Measurements from ENCODE around the gene DLG2. TPM values are rescaled to one million over a fixed set of nuclear protein-coding genes. Genes with fewer than 3 reads are reported as not detected.

The DLG2 gene
- total RNA-seq, 1 experiment from 2014 or later: 17.5 TPM

DNA sequence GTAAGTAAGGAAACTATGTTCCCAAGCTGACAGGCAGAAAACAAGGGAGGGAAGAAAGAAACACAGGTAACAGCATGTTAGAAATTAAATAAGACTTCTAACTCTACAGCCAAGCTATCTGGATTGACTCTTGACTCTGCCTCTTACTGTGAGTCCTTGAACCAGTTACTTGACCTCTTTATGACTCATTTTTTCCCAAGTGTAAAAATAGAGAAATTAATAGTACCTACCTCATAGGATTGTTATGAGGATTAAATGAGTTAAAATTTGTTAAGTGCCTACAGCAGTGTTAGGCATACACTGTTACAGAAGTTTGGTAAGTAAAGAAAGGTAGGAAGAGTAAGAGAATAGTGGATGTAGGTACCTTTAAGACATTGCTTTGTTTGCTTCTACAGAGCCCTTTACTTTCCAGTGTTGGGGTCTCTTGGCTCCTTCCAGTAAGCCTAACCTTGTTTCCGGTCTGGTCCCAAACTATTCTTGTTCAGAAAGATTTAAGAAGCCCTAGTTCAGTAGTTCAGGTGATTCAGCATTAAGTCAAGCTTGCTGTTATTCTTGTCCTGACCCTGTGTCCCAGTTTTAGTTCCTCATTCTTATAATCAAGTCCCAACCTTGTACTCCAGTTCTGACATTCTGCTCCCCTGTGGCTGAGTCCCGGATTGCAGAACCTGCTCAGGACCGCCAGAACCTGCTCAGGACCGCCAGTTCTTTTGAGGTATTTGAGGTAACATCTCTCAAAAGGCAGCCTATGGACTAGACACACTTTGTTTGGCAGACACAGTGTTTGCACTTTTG is 1377.6 kb downstream of the DLG2 start (continued):
- TF ChIP-seq, protein P1, sequence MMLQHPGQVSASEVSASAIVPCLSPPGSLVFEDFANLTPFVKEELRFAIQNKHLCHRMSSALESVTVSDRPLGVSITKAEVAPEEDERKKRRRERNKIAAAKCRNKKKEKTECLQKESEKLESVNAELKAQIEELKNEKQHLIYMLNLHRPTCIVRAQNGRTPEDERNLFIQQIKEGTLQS (CRISPR knock-in tag; conservative IDR thresholded peaks at IDR 0.05): no peak
- TF ChIP-seq, protein P2, sequence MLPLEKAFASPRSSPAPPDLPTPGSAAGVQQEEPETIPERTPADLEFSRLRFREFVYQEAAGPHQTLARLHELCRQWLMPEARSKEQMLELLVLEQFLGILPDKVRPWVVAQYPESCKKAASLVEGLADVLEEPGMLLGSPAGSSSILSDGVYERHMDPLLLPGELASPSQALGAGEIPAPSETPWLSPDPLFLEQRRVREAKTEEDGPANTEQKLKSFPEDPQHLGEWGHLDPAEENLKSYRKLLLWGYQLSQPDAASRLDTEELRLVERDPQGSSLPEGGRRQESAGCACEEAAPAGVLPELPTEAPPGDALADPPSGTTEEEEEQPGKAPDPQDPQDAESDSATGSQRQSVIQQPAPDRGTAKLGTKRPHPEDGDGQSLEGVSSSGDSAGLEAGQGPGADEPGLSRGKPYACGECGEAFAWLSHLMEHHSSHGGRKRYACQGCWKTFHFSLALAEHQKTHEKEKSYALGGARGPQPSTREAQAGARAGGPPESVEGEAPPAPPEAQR (CRISPR knock-in tag; IDR thresholded peaks at IDR 0.05): no peak
- TF ChIP-seq CREM (CRISPR knock-in tag; IDR thresholded peaks at IDR 0.05) (no peak), ZNF317 (CRISPR knock-in tag; IDR thresholded peaks at IDR 0.05; ENCODE audit: borderline replicate concordance, low read depth) (no peak), GRHL2 (CRISPR knock-in tag; IDR thresholded peaks at IDR 0.05; ENCODE audit: insufficient replicate concordance, severe bottlenecking) (no peak), ZNF512 (CRISPR knock-in tag; IDR thresholded peaks at IDR 0.05; ENCODE audit: borderline replicate concordance) (no peak)
- TF ChIP-seq, protein P3, sequence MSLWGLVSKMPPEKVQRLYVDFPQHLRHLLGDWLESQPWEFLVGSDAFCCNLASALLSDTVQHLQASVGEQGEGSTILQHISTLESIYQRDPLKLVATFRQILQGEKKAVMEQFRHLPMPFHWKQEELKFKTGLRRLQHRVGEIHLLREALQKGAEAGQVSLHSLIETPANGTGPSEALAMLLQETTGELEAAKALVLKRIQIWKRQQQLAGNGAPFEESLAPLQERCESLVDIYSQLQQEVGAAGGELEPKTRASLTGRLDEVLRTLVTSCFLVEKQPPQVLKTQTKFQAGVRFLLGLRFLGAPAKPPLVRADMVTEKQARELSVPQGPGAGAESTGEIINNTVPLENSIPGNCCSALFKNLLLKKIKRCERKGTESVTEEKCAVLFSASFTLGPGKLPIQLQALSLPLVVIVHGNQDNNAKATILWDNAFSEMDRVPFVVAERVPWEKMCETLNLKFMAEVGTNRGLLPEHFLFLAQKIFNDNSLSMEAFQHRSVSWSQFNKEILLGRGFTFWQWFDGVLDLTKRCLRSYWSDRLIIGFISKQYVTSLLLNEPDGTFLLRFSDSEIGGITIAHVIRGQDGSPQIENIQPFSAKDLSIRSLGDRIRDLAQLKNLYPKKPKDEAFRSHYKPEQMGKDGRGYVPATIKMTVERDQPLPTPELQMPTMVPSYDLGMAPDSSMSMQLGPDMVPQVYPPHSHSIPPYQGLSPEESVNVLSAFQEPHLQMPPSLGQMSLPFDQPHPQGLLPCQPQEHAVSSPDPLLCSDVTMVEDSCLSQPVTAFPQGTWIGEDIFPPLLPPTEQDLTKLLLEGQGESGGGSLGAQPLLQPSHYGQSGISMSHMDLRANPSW (CRISPR knock-in tag; conservative IDR thresholded peaks at IDR 0.05; ENCODE audit: low read depth): no peak
- TF ChIP-seq, protein P4, sequence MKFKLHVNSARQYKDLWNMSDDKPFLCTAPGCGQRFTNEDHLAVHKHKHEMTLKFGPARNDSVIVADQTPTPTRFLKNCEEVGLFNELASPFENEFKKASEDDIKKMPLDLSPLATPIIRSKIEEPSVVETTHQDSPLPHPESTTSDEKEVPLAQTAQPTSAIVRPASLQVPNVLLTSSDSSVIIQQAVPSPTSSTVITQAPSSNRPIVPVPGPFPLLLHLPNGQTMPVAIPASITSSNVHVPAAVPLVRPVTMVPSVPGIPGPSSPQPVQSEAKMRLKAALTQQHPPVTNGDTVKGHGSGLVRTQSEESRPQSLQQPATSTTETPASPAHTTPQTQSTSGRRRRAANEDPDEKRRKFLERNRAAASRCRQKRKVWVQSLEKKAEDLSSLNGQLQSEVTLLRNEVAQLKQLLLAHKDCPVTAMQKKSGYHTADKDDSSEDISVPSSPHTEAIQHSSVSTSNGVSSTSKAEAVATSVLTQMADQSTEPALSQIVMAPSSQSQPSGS (CRISPR knock-in tag; IDR thresholded peaks at IDR 0.05; ENCODE audit: borderline replicate concordance, low read depth): no peak

DNA sequence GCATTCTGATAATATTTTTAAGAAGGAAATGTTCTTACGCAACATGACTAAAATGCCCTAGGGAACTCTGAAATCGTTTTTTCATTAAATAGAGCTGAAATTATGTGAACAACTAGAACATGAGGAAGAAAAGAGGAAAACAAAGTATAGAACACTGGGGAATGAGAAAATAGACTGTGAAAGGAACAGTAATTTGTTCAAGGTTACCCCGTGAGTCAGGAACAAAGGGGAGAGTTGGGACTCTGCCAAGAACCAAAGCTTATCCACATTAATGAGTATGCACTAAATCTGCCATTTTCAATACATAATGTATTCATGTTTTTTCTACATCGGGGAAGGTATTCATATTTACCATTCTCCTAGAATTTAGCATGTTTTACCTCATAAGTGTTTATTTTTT is 1379.2 kb downstream of the DLG2 start:
- Mint-ChIP-seq H3K36me3 (no peaks in the 10 kb centered on the region), H3K27me3 (ENCODE audit: low read depth) (no peaks in the 10 kb centered on the region), H3K27ac (no peak overlapping the region), H3K4me3 (no peak overlapping the region), H3K9me3 (no peaks in the 10 kb centered on the region), H3K4me1 (peaks cover 3% of the 10 kb centered on the region; the same call in 1 of the 2 replicates)
- DNase-seq (ENCODE audit: low spot score): no peak
- ATAC-seq: no peak
- ChIA-PET CTCF (interaction anchor here (0.9 to 2.3 kb wide), 5 partner anchors 14 to 444 kb away, joined by 3 to 14 read pairs (median 3); no protein-coding TSS in a partner anchor), POLR2A (no interaction called here)
- TF ChIP-seq RELA (CRISPR knock-in tag; IDR thresholded peaks at IDR 0.05; ENCODE audit: borderline replicate concordance) (no peak), JAZF1 (CRISPR knock-in tag; IDR thresholded peaks at IDR 0.05) (no peak), KAT7 (CRISPR knock-in tag; IDR thresholded peaks at IDR 0.05; ENCODE audit: borderline replicate concordance) (no peak), OVOL2 (CRISPR knock-in tag; IDR thresholded peaks at IDR 0.05; ENCODE audit: borderline replicate concordance) (no peak), FOXK1 (CRISPR knock-in tag; IDR thresholded peaks at IDR 0.05) (no peak), FOXP4 (CRISPR knock-in tag; IDR thresholded peaks at IDR 0.05) (no peak), FOXJ3 (CRISPR knock-in tag; IDR thresholded peaks at IDR 0.05; ENCODE audit: borderline replicate concordance) (no peak)
- TF ChIP-seq, protein P5, sequence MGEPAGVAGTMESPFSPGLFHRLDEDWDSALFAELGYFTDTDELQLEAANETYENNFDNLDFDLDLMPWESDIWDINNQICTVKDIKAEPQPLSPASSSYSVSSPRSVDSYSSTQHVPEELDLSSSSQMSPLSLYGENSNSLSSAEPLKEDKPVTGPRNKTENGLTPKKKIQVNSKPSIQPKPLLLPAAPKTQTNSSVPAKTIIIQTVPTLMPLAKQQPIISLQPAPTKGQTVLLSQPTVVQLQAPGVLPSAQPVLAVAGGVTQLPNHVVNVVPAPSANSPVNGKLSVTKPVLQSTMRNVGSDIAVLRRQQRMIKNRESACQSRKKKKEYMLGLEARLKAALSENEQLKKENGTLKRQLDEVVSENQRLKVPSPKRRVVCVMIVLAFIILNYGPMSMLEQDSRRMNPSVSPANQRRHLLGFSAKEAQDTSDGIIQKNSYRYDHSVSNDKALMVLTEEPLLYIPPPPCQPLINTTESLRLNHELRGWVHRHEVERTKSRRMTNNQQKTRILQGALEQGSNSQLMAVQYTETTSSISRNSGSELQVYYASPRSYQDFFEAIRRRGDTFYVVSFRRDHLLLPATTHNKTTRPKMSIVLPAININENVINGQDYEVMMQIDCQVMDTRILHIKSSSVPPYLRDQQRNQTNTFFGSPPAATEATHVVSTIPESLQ (CRISPR knock-in tag; IDR thresholded peaks at IDR 0.05): no peak
- TF ChIP-seq, protein P6, sequence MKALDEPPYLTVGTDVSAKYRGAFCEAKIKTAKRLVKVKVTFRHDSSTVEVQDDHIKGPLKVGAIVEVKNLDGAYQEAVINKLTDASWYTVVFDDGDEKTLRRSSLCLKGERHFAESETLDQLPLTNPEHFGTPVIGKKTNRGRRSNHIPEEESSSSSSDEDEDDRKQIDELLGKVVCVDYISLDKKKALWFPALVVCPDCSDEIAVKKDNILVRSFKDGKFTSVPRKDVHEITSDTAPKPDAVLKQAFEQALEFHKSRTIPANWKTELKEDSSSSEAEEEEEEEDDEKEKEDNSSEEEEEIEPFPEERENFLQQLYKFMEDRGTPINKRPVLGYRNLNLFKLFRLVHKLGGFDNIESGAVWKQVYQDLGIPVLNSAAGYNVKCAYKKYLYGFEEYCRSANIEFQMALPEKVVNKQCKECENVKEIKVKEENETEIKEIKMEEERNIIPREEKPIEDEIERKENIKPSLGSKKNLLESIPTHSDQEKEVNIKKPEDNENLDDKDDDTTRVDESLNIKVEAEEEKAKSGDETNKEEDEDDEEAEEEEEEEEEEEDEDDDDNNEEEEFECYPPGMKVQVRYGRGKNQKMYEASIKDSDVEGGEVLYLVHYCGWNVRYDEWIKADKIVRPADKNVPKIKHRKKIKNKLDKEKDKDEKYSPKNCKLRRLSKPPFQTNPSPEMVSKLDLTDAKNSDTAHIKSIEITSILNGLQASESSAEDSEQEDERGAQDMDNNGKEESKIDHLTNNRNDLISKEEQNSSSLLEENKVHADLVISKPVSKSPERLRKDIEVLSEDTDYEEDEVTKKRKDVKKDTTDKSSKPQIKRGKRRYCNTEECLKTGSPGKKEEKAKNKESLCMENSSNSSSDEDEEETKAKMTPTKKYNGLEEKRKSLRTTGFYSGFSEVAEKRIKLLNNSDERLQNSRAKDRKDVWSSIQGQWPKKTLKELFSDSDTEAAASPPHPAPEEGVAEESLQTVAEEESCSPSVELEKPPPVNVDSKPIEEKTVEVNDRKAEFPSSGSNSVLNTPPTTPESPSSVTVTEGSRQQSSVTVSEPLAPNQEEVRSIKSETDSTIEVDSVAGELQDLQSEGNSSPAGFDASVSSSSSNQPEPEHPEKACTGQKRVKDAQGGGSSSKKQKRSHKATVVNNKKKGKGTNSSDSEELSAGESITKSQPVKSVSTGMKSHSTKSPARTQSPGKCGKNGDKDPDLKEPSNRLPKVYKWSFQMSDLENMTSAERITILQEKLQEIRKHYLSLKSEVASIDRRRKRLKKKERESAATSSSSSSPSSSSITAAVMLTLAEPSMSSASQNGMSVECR (CRISPR knock-in tag; IDR thresholded peaks at IDR 0.05; ENCODE audit: borderline replicate concordance): no peak

All from WTC11 (cell line).